Dermis blood vessel endothelial cell (primary cell): ENCODE measurements around the gene GUCY1A1. TPM values are rescaled to one million over a fixed set of nuclear protein-coding genes. Genes with fewer than 3 reads are reported as not detected.

Source experiments
- DNase-seq: peaks from one replicate; pipeline ENCODE4 v3.0.0; 2010
- total RNA-seq: library from RNA; depleted of rRNA; stranded (reverse); fragments of >200 nt; gene quantifications from 2 replicates; pipeline ENCODE4 v1.2.3, GENCODE V29; 2014

GUCY1A1 gene
- total RNA-seq, 1 donor from 2014 or later = 41.7 TPM

DNA sequence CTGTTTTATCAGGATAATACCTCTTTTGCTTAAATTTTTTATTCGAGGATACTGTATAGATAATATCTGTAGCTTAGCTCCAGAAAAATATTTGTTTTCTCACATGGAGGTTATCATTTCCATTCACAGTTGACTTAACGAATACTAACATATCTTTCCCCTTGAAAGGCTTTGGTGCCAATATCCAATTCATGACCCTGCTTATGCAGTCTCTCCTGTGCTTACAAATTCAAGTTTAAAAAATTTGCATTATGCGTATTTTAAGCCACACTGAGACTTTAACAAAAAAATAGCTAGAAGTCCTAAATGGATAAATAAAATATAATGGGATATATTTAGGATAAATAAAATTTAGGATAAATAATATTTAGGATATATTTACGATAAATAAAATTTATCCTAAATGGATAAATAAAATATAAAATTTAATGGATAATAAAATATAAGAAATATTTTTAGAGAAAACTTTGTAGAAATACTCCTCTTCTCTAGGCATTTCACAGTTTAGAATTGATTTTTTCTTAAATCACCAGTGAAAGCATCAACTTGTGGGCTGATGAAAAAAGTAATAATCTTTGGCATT is 114.7 kb downstream of the GUCY1A1 start:
- no peak for DNase-seq

Other genes starting within 250 kb of the GUCY1A1 start
- 6.3 and 8.1 TPM in 2 replicates for gene GUCY1B1, start 92.2 kb downstream of the GUCY1A1 start, total RNA-seq
- gene ASIC5, start 199.4 kb downstream of the GUCY1A1 start, total RNA-seq = not detected in 2 replicates
- gene TDO2, start 236.8 kb downstream of the GUCY1A1 start, total RNA-seq = not detected in 2 replicates